Mesothelial cell of epicardium (in vitro differentiated cells): ENCODE results near the gene NATD1. TPM values are rescaled to one million over a fixed set of nuclear protein-coding genes. Genes with fewer than 3 reads are reported as not detected.

Experiments
- DNase-seq, 2 experiments: peaks; one replicate each; pipeline ENCODE4 v3.0.0; 2021; ENCODE audit warnings: low spot score in 2 of 2; ENCODE audit not compliant: unreplicated experiment in 2 of 2
- H3K27ac Mint-ChIP-seq: 2 replicates; pipeline ENCODE4 v1.8.0; 2021; ENCODE audit warnings: mixed read lengths
- H3K27me3 Mint-ChIP-seq: 2 replicates; pipeline ENCODE4 v1.8.0; 2021; ENCODE audit warnings: low read depth, mixed read lengths
- H3K36me3 Mint-ChIP-seq: 2 replicates; pipeline ENCODE4 v1.8.0; 2021; ENCODE audit warnings: mixed read lengths
- H3K4me1 Mint-ChIP-seq: 2 replicates; pipeline ENCODE4 v1.8.0; 2021; ENCODE audit warnings: mixed read lengths
- H3K4me3 Mint-ChIP-seq: 2 replicates; pipeline ENCODE4 v1.8.0; 2021; ENCODE audit warnings: mild to moderate bottlenecking, moderate library complexity, mixed read lengths
- H3K9me3 Mint-ChIP-seq: 2 replicates; pipeline ENCODE4 v1.8.0; 2021; ENCODE audit warnings: mixed read lengths
- total RNA-seq: library from RNA; stranded (reverse); gene quantifications from 3 replicates; pipeline ENCODE4 v1.2.1, GENCODE V29; 2021
- TF ChIP-seq, protein P1 (sequence below): fragments of 200-600 bp; sonication (generic); IDR thresholded peaks from one replicate; pipeline ENCODE4 v1.5.0; 2021; ENCODE audit warnings: antibody characterized with exemption; ENCODE audit not compliant: unreplicated experiment

The NATD1 gene
- total RNA-seq, 1 donor from 2014 or later: 12.7 TPM

DNA sequence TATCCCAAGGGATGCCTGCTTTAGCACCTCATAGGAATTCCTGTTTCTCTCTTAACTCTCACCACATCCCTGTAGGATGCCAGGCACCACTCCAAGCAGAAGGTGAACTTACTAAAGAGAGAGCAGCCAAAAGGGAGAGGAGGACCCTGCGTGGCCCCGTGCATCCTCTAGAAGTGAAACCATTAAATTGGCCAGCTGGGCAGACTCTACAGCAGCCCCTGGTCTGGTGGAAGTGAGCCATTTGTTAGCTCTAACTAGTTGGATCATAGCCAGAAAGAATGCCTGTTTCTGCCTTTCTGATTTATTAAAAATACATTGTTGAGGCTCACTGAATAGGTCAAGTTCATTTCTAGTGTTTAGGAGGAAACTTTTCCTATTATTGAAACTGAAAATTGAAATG, 61.5 kb downstream of the NATD1 start:
- H3K4me1 Mint-ChIP-seq: peaks cover 9% of the 10 kb centered on the region
- DNase-seq: no peak

DNA sequence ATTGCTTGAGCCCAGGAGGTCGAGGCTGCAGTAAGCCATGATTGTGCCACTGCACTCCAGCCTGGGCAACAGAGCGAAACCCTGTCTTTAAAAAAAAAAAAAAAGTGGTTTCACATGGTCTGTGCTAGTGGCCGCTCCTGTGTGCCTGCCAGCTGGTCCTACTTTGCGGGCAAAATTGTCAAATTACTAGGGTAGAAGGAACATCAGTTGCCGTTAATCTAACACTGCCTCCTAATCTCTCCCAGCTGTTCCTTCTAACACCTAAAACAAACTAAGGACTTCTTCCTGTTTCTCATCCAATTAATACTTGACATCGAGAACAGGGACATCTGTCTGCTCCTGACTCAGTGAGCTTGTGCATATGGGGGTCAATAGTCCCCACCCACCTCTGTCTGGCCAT, 63.1 kb downstream of the NATD1 start:
- no peak for DNase-seq
- Mint-ChIP-seq H3K27ac (no peak overlapping the region), H3K4me1 (peaks cover 9% of the 10 kb centered on the region), H3K9me3 (no peaks in the 10 kb centered on the region), H3K27me3 (no peaks in the 10 kb centered on the region), H3K4me3 (no peak overlapping the region), H3K36me3 (peaks cover 37% of the 10 kb centered on the region)
- TF ChIP-seq, protein P1, sequence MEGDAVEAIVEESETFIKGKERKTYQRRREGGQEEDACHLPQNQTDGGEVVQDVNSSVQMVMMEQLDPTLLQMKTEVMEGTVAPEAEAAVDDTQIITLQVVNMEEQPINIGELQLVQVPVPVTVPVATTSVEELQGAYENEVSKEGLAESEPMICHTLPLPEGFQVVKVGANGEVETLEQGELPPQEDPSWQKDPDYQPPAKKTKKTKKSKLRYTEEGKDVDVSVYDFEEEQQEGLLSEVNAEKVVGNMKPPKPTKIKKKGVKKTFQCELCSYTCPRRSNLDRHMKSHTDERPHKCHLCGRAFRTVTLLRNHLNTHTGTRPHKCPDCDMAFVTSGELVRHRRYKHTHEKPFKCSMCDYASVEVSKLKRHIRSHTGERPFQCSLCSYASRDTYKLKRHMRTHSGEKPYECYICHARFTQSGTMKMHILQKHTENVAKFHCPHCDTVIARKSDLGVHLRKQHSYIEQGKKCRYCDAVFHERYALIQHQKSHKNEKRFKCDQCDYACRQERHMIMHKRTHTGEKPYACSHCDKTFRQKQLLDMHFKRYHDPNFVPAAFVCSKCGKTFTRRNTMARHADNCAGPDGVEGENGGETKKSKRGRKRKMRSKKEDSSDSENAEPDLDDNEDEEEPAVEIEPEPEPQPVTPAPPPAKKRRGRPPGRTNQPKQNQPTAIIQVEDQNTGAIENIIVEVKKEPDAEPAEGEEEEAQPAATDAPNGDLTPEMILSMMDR: no peak

More for the DNA sequence above, 61.5 kb downstream of the NATD1 start:
- Mint-ChIP-seq H3K27me3 (no peaks in the 10 kb centered on the region), H3K4me3 (no peak overlapping the region), H3K36me3 (peaks cover 32% of the 10 kb centered on the region), H3K9me3 (no peaks in the 10 kb centered on the region), H3K27ac (no peak overlapping the region)
- TF ChIP-seq, protein P1: no peak

DNA sequence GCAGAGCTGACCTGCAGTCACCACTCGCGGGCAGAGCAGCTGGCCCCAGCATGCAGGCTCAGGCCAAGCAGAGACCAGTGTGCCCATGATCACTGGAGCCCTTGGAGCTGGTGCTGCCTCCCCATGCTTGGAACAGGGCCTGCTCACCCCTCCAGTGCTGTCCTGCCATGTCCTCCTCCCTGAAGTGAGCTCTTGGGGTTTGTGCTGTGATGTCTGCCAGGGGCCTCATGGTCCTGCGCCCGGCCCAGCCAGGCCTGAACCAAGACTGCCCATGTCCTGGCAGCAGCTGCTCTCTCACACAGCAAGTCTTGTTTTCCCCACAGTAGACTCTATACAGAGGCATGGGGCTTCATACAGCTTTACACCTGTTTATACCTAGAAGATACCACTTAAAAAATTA, 63.8 kb downstream of the NATD1 start:
- no peaks in the 10 kb centered on the region for H3K27me3 Mint-ChIP-seq
- H3K27ac Mint-ChIP-seq: no peak overlapping the region
- no peak for DNase-seq
- no peaks in the 10 kb centered on the region for H3K9me3 Mint-ChIP-seq
- peaks cover 32% of the 10 kb centered on the region for H3K36me3 Mint-ChIP-seq
- H3K4me3 Mint-ChIP-seq: no peak overlapping the region
- peaks cover 3% of the 10 kb centered on the region for H3K4me1 Mint-ChIP-seq
- TF ChIP-seq, protein P1: no peak

Other genes with a start within 250 kb of the NATD1 start
- 333 to 348 TPM (median 347 TPM) in 3 replicates for gene USP22, start 210.4 kb downstream of the NATD1 start, total RNA-seq
- gene DHRS7B, start 126.4 kb downstream of the NATD1 start, total RNA-seq: 18.9 to 22.4 TPM (median 19.8 TPM) in 3 replicates
- 19.4 to 21.9 TPM (median 20.6 TPM) in 3 replicates for gene TMEM11, start 39.2 kb downstream of the NATD1 start, total RNA-seq
- 24.5 to 26.8 TPM (median 26.0 TPM) in 3 replicates for gene MAP2K3, start 31.3 kb upstream of the NATD1 start, total RNA-seq
- 0.53 to 0.76 TPM (median 0.54 TPM) in 3 replicates for gene KCNJ12, start 122.9 kb upstream of the NATD1 start, total RNA-seq